Activated CD4-positive, alpha-beta T cell treated with anti-CD3 and anti-CD28 coated beads for 36 hours (primary cell): ENCODE data around the gene STK31. TPM values are rescaled to one million over a fixed set of nuclear protein-coding genes. Genes with fewer than 3 reads are reported as not detected.
"Not testable (repeated sequence)": the region's sequence is repeated elsewhere in the genome, so short reads cannot be mapped to it uniquely, and the experiment has no call there.

Experiments used
- ATAC-seq: fragments of 200-7000 bp; cut with Tn5 transposase; one replicate; pipeline ENCODE4 v1.10.0; 2021; ENCODE audit warnings: mild to moderate bottlenecking, moderate library complexity
- CTCF ChIA-PET: fragments of 350-600 bp; sonication (Branson Sonifier 250); formaldehyde crosslinking; loops from one replicate; lab custom pipeline; 2021; ENCODE audit warnings: antibody characterized with exemption; lab: Charles Lee
- POLR2A ChIA-PET: fragments of 350-600 bp; sonication (Branson Sonifier 250); formaldehyde crosslinking; loops from one replicate; lab custom pipeline; 2021; ENCODE audit warnings: antibody characterized with exemption, inconsistent platforms; lab: Charles Lee
- DNase-seq: peaks from one replicate; pipeline ENCODE4 v3.0.0-alpha.2; 2020
- H3K27ac Mint-ChIP-seq: one replicate; pipeline ENCODE4 v1.8.0; 2021; ENCODE audit warnings: mixed read lengths
- H3K27me3 Mint-ChIP-seq: one replicate; pipeline ENCODE4 v1.8.0; 2021; ENCODE audit warnings: mixed read lengths
- H3K36me3 Mint-ChIP-seq: one replicate; pipeline ENCODE4 v1.8.0; 2021; ENCODE audit warnings: low read depth, mixed read lengths
- H3K4me1 Mint-ChIP-seq: one replicate; pipeline ENCODE4 v1.8.0; 2021; ENCODE audit warnings: mixed read lengths
- H3K4me3 Mint-ChIP-seq: one replicate; pipeline ENCODE4 v1.8.0; 2021; ENCODE audit warnings: mild to moderate bottlenecking, moderate library complexity, mixed read lengths
- H3K9me3 Mint-ChIP-seq: one replicate; pipeline ENCODE4 v1.8.0; 2021; ENCODE audit warnings: low read depth, mixed read lengths
- intact Hi-C, 2 experiments: fragments of 100-400 bp; cut with DNase I in 1 of 2; cut with micrococcal nuclease in 1 of 2; formaldehyde crosslinking; loops; one replicate each; pipeline versions ENCODE4 v1.14.2 to v1.15.1; 2022 to 2024; cut with DNase I, micrococcal nuclease
- total RNA-seq, 2 experiments: library from RNA; stranded (reverse); gene quantifications; one replicate each; pipeline ENCODE4 v1.2.3, GENCODE V29; 2021

STK31 gene
- total RNA-seq, 2 experiments from 2014 or later = 0.18 TPM; not detected in 1

- intact Hi-C loops = loop anchor here in 1 of 2 experiments (5.0 kb wide), 1 partner anchor 282 kb away; no protein-coding TSS in a partner anchor
- H3K27ac Mint-ChIP-seq = no peak overlapping the region
- POLR2A ChIA-PET = no interaction called here
- ATAC-seq (no peak), DNase-seq (no peak)
- H3K36me3 Mint-ChIP-seq = no peaks in the 10 kb centered on the region
- no peaks in the 10 kb centered on the region for H3K27me3 Mint-ChIP-seq
- no peaks in the 10 kb centered on the region for H3K4me1 Mint-ChIP-seq
- CTCF ChIA-PET = interaction anchor here (0.7 to 5.5 kb wide), 8 partner anchors 10 to 441 kb away, joined by 3 to 66 read pairs (median 6); no protein-coding TSS in a partner anchor
- H3K9me3 Mint-ChIP-seq = no peaks in the 10 kb centered on the region
- H3K4me3 Mint-ChIP-seq = no peak overlapping the region
Observed at GRCh38 chr7:23714150-23714464, 4.1 kb downstream of the STK31 start.

- CTCF ChIA-PET = interaction anchor here (0.7 to 5.5 kb wide), 6 partner anchors 10 to 170 kb away, joined by 3 to 66 read pairs (median 8); no protein-coding TSS in a partner anchor
- POLR2A ChIA-PET = no interaction called here
- intact Hi-C loops = loop anchor here in 1 of 2 experiments (5.0 kb wide), 1 partner anchor 282 kb away; no protein-coding TSS in a partner anchor
Observed at GRCh38 chr7:23714579-23714978, 4.6 kb downstream of the STK31 start.

GRCh38 chr7:23715099-23715498 is 5.1 kb downstream of the STK31 start:
- Mint-ChIP-seq H3K4me3 (no peak overlapping the region), H3K27ac (no peak overlapping the region), H3K9me3 (no peaks in the 10 kb centered on the region), H3K4me1 (no peaks in the 10 kb centered on the region), H3K27me3 (no peaks in the 10 kb centered on the region), H3K36me3 (no peaks in the 10 kb centered on the region)
- intact Hi-C loops = no loop called here
- DNase-seq (no peak), ATAC-seq (no peak)
- CTCF ChIA-PET = interaction anchor here (0.7 to 5.5 kb wide), 6 partner anchors 9 to 170 kb away, joined by 3 to 66 read pairs (median 6); no protein-coding TSS in a partner anchor
- POLR2A ChIA-PET = no interaction called here

More at GRCh38 chr7:23714579-23714978, 4.6 kb downstream of the STK31 start:
- no peaks in the 10 kb centered on the region for H3K36me3 Mint-ChIP-seq
- no peak overlapping the region for H3K27ac Mint-ChIP-seq
- ATAC-seq (no peak), DNase-seq (no peak)
- no peaks in the 10 kb centered on the region for H3K9me3 Mint-ChIP-seq
- no peaks in the 10 kb centered on the region for H3K27me3 Mint-ChIP-seq
- no peak overlapping the region for H3K4me3 Mint-ChIP-seq
- H3K4me1 Mint-ChIP-seq = no peaks in the 10 kb centered on the region

DNA sequence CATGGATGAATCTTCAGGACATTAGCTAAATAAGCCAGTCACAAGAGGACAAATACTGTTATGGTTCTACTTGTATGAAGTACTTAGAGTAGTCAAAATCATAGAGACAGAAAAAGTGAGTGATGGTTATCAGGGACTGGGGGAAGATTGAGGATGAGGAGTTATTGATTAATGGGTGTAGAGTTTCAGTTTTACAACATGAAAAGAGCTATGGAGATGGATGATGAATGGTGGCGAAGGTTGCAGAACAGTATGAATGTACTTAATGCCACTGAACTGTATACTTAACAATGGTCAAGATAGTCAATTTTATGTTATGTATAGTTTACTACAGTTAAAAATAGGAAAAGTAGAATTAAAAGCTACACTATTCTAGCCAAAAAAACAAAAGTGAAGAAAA is 7.8 kb downstream of the STK31 start:
- Mint-ChIP-seq H3K36me3 (no peaks in the 10 kb centered on the region), H3K27me3 (no peaks in the 10 kb centered on the region), H3K4me1 (no peaks in the 10 kb centered on the region), H3K27ac (no peak overlapping the region), H3K4me3 (no peak overlapping the region), H3K9me3 (no peaks in the 10 kb centered on the region)
- no peak for DNase-seq
- ChIA-PET POLR2A (no interaction called here), CTCF (interaction anchor here (1.0 to 2.4 kb wide), 3 partner anchors 14 to 171 kb away, joined by 3 to 7 read pairs (median 4); no protein-coding TSS in a partner anchor)
- ATAC-seq = no peak
- intact Hi-C loops = no loop called here

DNA sequence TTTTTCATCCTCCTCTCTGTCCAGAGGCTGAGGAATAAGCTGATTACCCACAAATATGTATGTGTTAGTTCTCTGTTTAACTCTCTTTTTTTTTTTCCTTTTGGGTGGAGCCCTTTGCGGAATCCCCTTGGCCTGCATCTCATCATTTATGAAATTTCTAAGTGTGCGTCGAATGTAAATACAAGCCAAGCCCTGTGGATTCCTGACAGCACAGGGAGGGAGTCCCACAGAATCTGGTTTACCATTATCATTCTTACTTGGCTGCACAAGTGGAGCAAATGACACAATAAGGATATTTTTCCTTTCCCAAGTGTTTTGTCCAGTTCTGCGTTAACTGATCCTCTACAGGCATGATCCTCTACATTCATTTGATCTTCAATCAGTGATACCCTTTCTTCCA is 11.4 kb downstream of the STK31 start:
- ATAC-seq = no peak
- Mint-ChIP-seq H3K36me3 (no peaks in the 10 kb centered on the region), H3K9me3 (no peaks in the 10 kb centered on the region), H3K27ac (no peak overlapping the region), H3K4me1 (no peaks in the 10 kb centered on the region), H3K27me3 (no peaks in the 10 kb centered on the region), H3K4me3 (no peak overlapping the region)
- ChIA-PET CTCF (interaction anchor here (0.7 to 1.3 kb wide), 2 partner anchors 149 to 175 kb away, joined by 3 read pairs; no protein-coding TSS in a partner anchor), POLR2A (no interaction called here)
- no peak for DNase-seq
- intact Hi-C loops = no loop called here

GRCh38 chr7:23722587-23723216 is 12.7 kb downstream of the STK31 start:
- POLR2A ChIA-PET, H3K4me1 Mint-ChIP-seq, H3K27me3 Mint-ChIP-seq, H3K27ac Mint-ChIP-seq, H3K9me3 Mint-ChIP-seq, H3K36me3 Mint-ChIP-seq, DNase-seq, ATAC-seq, H3K4me3 Mint-ChIP-seq, intact Hi-C loops, CTCF ChIA-PET: not testable (repeated sequence)

GRCh38 chr7:23724113-23724512 is 14.1 kb downstream of the STK31 start:
- DNase-seq, H3K4me1 Mint-ChIP-seq, H3K4me3 Mint-ChIP-seq, ATAC-seq, intact Hi-C loops, H3K27me3 Mint-ChIP-seq, H3K36me3 Mint-ChIP-seq, POLR2A ChIA-PET, H3K9me3 Mint-ChIP-seq, H3K27ac Mint-ChIP-seq: not testable (repeated sequence)
- CTCF ChIA-PET = interaction anchor here (1.1 kb wide), 1 partner anchor 9 kb away, joined by 8 read pairs; no protein-coding TSS in a partner anchor

DNA sequence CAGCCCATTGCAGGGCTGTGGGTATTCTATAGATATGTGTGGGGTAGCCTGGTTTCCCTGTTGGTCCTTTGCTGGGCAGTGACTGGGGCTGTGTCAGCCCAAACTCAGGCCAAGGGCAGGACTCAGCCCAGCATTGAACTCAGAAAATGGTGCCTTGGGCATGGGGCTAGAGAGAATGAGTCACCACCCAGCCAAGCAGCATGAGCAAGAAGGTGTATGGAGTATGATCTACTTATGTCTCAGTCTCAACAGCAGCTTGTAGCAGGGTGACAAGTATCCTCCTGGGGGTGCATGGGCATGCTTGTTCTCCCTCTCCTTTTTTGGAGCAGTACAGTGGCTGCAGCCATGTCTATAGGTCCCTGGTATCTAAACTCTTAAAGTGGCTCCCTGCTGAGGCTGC is 32.0 kb downstream of the STK31 start:
- DNase-seq = no peak
- no peak overlapping the region for H3K4me3 Mint-ChIP-seq
- no peak overlapping the region for H3K27ac Mint-ChIP-seq
- no peak for ATAC-seq
- peaks cover 4% of the 10 kb centered on the region for H3K36me3 Mint-ChIP-seq
- intact Hi-C loops = no loop called here
- no peaks in the 10 kb centered on the region for H3K4me1 Mint-ChIP-seq
- no peaks in the 10 kb centered on the region for H3K27me3 Mint-ChIP-seq
- peaks cover 24% of the 10 kb centered on the region for H3K9me3 Mint-ChIP-seq
- ChIA-PET POLR2A (interaction anchor here (0.5 kb wide), 1 partner anchor 151 kb away, joined by 3 read pairs; no protein-coding TSS in a partner anchor), CTCF (no interaction called here)

- no peaks in the 10 kb centered on the region for H3K27me3 Mint-ChIP-seq
Observed at GRCh38 chr7:23743226-23743625, 33.2 kb downstream of the STK31 start.

GRCh38 chr7:23746629-23747028 is 36.6 kb downstream of the STK31 start:
- Mint-ChIP-seq H3K4me3 (no peak overlapping the region), H3K4me1 (no peaks in the 10 kb centered on the region), H3K36me3 (peaks cover 4% of the 10 kb centered on the region), H3K27me3 (no peaks in the 10 kb centered on the region), H3K9me3 (peaks cover 24% of the 10 kb centered on the region), H3K27ac (no peak overlapping the region)
- ChIA-PET POLR2A (no interaction called here), CTCF (no interaction called here)
- ATAC-seq (no peak), DNase-seq (no peak)
- intact Hi-C loops = no loop called here

More at GRCh38 chr7:23743226-23743625, 33.2 kb downstream of the STK31 start:
- POLR2A ChIA-PET = no interaction called here
- intact Hi-C loops = no loop called here
- ATAC-seq = no peak
- Mint-ChIP-seq H3K9me3 (peaks cover 24% of the 10 kb centered on the region), H3K36me3 (peaks cover 4% of the 10 kb centered on the region), H3K4me1 (no peaks in the 10 kb centered on the region), H3K4me3 (no peak overlapping the region), H3K27ac (no peak overlapping the region)
- no peak for DNase-seq
- CTCF ChIA-PET = no interaction called here

- Mint-ChIP-seq H3K4me1 (peaks cover 5% of the 10 kb centered on the region), H3K4me3 (no peak overlapping the region), H3K27ac (no peak overlapping the region), H3K36me3 (peaks cover 2% of the 10 kb centered on the region), H3K27me3 (no peaks in the 10 kb centered on the region), H3K9me3 (peaks cover 2% of the 10 kb centered on the region)
- ATAC-seq = no peak
- ChIA-PET POLR2A (no interaction called here), CTCF (interaction anchor here (1.2 kb wide), 1 partner anchor 11 kb away, joined by 3 read pairs; no protein-coding TSS in a partner anchor)
- intact Hi-C loops = no loop called here
- DNase-seq = no peak
Observed at GRCh38 chr7:23751852-23752251, 41.8 kb downstream of the STK31 start.

DNA sequence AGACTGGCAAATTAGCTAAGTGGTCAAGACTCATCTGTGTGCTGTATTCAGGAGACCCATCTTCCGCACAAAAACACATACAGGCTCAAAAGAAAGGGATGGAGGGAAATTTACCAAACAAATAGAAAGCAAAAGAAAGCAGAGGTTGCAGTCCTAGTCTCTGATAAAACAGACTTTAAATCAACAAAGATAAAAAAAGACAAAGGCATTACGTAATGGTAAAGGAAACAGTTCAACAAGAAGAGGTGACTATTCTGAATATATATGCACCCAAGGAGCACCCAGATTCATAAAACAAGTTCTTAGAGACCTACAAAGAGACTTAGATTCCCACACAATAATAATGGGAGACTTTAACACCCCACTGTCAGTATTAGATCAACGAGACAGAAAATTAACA is 48.8 kb downstream of the STK31 start:
- H3K4me1 Mint-ChIP-seq, H3K36me3 Mint-ChIP-seq, CTCF ChIA-PET, ATAC-seq, H3K27me3 Mint-ChIP-seq, DNase-seq, POLR2A ChIA-PET, H3K9me3 Mint-ChIP-seq, H3K4me3 Mint-ChIP-seq, H3K27ac Mint-ChIP-seq, intact Hi-C loops: not testable (repeated sequence)
